SKM-1 treated with dmso at 0.1 percent for 144 hours (cell line): ENCODE measurements around the gene FAM168B.
"Not testable (repeated sequence)": the region's sequence is repeated elsewhere in the genome, so short reads cannot be mapped to it uniquely, and the experiment has no call there.

Experiments
- DNase-seq: peaks from one replicate; lab custom pipeline; 2025; ENCODE audit not compliant: unreplicated experiment; lab: John Stamatoyannopoulos, UW

The FAM168B gene

DNA sequence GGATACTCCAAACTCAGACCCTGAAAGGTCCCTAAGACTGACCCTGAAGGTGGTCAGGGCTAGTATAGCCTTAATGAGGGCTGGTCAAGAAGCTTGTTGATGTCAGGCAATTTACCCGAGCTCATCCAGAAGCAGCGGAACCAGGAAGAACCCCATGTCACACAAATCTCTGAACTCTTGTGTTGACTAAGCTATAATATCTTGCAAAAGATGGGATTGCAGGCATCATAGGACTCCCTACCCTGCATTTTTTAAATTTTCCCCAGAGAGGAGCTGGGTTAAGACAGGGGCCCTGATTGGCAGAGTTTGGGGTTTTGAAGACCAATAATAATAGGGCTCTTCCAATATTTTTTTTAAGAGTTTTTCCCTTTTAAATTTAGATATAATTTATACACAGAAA lies 9.9 kb upstream of the FAM168B start:
- no peak for DNase-seq

GRCh38 chr2:131094463-131095281 lies 1.4 kb upstream of the FAM168B start:
- no peak for DNase-seq

DNA sequence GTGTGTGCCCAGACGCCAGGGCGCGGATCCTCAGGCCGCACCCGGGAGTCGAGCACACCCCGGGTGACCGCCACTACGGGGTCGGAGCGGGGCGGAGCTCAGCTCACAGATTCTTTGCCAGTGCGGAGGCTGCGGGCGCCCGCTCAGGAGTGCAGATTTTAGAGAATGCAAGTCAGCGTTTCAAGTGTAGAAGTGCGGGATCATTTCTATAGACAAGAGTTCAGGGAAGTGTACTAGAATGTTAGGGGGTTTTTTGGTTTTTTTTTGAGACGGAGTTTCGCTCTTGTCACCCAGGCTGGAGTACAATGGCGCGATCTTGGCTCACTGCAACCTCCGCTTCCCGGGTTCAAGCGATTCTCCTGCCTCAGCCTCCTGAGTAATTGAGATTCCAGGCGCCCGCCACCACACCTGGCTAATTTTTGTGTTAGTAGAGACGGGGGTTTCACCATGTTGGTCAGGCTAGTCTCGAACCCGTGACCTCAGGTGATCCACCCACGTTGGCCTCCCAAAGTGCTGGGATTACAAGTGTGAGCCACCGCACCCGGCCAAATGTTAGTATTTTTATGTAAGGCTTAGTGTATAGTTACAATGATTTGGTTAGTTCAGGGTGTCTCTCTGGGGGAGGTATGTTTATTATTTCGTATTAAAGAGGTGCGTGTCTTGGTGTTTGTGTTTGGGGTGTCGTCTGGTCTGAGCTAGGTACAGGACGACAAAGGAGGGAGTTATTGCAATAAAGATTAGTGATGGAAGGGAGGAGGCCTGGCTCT lies 619 bp upstream of the FAM168B start:
- peak; percentile 51 for DNase-seq

DNA sequence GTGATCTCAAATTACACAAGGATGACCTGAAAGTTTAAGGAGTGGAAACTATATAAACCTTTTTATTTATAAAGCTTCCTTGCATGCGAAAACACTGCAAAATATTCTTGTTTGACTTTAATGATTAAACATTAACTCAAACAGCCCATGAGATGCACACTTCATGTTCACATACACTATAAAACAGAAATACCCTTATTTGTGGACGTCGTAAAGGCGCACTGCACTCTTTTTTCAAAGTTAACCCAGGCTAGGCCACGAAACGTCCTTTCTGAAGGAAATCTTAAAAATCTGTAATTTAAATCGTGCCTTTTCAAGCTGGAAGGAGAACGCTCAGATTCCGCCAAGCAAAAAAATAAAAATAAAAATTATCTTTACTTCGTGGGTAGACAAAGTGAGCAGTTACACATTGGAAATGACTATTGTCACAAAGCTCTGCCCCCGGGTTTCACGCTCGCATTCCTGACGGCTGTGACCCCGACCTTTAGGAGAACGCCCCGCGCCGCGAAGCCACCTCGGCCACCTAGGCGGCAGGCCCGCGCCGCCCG lies 728 bp downstream of the FAM168B start:
- DNase-seq: no peak

DNA sequence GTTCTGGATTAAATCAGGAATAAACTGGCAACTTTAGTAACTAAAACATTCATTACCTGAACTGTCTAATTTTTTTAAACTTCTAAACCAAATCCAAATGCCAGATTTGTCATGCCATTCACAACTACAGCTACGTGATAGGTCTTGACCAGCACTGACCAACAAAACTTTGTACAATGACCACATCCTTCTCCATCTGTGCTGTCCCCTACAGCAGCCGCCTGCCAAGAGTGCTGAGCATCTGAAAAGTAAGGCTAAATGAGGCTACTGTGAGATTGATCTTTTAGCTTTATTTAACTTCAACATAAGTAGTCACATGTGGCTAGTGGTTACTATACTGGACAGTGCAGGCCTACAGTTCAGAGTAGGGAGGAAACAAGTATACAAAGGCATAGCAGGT lies 7.6 kb downstream of the FAM168B start:
- no peak for DNase-seq

DNA sequence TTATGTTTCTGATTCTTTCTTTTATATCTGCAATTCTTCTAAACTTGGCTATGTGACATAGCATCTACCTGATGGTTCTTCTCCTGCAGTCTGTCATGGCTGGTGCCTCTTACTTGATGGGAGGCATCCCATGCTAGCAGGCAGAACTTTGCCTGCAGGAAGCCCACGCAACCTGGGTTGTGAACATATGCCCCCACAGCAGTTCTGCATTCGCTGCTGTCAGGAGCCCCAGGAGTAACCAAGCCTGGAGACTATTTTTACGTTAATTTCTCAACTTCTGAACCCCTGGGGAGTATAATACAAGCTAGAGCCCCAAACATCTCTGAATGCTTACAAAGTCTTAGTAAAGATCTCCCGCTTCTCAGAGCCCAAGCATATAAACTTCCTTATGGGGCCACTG lies 12.1 kb downstream of the FAM168B start:
- no peak for DNase-seq

DNA sequence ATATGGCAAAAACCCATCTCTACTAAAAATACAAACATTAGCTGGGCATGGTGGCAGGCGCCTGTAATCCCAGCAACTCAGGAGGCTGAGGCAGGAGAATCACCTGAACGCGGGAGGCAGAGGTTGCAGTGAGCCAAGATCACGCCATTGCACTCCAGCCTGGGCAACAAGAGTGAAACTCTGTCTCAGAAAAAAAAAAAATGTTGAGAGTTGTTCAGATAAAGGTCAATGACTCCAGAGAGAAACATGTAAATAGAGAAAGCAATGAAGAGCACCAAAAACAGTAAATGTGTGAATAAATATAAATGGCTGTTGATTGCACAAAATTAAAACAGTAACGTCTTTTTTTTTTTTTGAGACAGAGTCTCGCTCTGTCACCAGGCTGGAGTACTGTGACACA lies 13.3 kb downstream of the FAM168B start:
- DNase-seq: not testable (repeated sequence)

DNA sequence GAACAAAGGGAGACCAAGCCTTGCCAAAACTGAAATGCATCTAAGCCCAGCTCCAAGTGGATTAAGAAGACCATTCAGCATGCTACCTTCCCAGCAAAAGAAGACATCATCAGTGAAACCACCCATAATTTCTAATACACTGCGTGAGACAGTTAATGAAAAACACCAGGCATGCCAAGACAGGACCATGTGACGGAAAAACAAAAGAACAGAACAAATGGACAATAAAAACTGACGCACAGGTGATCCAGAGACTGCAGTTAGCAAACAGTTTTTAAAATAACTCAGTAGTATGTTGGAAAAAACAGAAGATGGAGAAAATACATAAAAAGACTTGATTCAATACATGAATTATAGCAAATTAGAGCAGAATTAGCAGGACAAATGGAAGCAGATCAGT lies 15.3 kb downstream of the FAM168B start:
- no peak for DNase-seq

DNA sequence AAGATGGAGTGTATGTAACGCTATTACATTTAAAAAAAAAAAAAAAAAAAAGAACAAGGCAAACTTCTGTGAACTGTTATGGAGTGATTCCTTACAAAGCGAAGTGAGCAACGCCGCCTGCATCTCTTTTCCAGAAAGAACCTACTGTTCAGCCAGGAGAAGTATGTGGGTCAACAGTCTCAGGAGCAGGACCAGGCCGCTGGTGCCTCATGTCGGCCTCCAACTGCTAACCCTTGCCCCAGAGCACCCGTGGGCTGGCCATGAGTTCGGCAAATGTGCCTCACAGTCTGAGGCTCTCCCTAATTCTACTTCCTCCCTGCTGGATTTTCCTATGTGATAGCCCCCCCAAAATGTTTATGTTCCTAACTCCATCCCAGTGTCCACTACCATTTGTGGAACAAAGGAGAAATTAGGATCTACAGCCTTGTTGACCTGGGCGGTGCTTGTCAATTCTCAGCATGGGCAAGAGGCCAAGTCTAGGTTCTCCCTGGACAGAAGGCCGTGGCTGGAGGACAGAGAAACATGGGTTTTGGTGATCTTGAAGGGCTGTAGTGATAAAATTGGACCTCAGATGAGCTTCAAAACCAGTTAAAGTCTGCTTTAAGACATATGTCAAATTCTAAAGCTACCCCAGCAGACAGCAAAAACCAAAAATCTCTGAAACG lies 15.9 kb downstream of the FAM168B start:
- DNase-seq: no peak

- DNase-seq: no peak
Measured at GRCh38 chr2:131076707-131077106, 16.6 kb downstream of the FAM168B start.

GRCh38 chr2:131075578-131075977 lies 17.7 kb downstream of the FAM168B start:
- not testable (repeated sequence) for DNase-seq

GRCh38 chr2:131068172-131068571 lies 25.1 kb downstream of the FAM168B start:
- not testable (repeated sequence) for DNase-seq

GRCh38 chr2:131067465-131068125 lies 25.7 kb downstream of the FAM168B start:
- DNase-seq: no peak

DNA sequence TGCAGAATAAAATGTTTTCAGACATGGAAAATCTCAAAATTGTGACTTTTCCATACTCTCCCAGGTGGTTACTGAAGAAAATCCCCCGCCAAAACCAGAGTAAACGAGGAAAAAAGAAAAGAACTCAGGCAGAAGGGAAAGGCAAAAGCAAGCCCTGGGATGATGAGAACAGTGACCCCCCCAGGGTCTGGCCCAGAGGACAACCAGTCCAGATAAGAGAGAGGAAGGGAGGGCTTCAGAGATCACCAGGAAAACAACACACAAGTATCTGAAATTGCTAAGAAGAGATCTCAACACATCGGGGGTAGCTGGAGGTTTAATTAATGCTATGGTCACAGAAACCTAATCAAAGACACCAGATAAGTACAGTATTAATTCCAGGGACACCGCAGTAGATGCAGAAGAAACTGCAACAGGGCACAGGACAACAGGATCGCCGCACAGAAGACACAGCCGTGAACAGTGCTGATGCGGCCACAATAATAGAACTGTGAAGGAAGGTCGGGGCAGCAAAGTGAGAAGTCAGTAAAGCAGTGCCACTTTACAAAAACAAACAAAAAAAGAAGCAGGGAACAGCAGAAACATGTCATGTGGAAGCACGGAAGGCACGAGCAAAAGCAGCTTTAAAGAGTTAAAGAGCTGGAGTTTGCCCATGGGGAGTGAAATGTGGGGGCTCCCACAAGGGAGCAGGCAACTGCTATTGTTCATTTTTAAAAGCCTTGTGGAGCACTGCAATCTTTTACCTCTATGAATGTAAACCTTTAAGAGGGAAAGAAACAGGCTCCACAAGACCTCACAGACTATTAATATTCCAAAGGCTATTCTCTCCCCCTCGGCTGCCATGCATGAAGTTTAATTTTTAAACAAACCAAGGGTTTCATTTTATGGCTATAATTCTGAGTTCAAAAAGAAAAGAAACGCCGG lies 28.4 kb downstream of the FAM168B start:
- no peak for DNase-seq

DNA sequence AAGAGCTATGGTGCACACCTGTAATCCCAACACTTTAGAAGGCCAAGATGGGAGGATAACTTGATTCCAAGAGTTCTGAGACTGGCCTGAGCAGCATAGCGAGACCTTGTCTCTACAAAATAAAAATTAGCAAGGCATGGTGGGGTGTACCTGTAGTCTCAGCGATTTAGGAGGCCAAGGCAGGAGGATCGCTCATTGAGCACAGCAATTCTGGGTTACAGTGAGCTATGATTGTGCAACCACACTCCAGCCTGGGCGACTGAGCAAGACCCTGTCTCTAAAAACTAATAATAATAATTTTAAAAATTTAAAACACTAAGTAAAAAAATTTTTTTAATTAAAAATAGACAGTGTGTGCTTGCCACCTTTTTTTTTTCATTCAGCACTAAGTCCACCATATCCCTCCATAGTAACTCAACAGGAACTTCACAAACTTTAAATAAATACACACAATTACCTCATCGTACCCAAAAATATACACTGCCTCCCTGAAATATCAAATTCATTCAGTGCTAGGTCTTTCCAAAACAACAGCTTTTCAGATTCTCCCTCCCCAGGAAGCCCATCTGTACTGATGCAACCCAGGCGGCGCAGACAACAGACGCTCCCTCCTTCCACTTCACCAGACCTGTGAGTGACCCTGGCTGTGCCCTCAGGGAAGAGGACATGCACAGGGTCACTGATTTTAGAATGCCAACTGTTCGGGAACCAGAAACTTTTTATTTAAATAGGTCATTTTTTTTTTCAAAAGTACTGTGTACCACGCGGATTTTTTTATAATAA lies 29.6 kb downstream of the FAM168B start:
- no peak for DNase-seq

GRCh38 chr2:131058920-131059319 lies 34.3 kb downstream of the FAM168B start:
- no peak for DNase-seq

DNA sequence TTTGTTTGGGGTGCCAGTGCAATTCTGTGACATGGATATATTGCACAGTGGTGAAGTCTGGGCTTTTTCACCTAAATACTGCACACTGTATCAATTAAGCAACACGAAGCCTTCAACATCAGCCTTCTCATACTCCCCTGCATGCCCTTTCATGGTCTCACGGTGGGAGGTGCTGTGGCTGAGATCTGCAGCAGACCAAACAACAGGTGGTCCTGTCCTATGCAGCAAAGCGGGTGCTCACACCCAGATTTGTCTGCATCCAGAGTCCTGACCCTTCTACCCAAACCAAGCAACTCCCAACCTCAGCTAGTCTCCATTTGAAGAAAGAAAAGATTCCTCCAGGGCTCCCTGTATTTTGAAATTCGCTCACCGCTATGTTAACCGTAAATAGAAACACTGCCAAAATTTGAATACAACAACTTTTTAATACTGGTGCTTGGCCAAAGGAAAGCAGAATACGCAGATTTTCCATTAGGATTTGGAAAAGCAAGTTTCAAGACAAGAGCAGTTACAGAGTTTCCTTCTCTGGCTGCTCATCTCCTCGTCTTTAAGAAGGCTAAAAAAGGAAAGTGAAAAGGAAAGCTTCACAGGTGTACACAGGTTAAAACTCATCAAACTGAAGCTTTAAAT lies 34.9 kb downstream of the FAM168B start:
- no peak for DNase-seq

- no peak for DNase-seq
Measured at GRCh38 chr2:131056932-131057287, 36.4 kb downstream of the FAM168B start.
